GM23338 (cell line): ENCODE measurements around the gene DDX4. TPM values are rescaled to one million over a fixed set of nuclear protein-coding genes. Genes with fewer than 3 reads are reported as not detected.

Source experiments
- ATAC-seq: fragments of 200-7000 bp; cut with Tn5 transposase; 3 replicates; pipeline ENCODE4 v1.9.1; 2020
- DNase-seq: peaks from one replicate; pipeline ENCODE4 v3.0.0-alpha.2; 2015; ENCODE audit warnings: low spot score
- H2AFZ ChIP-seq: fragments of 200-600 bp; sonication (generic); 2 replicates; pipeline ENCODE4 v1.8.0; 2016; ENCODE audit warnings: antibody characterized with exemption, mild to moderate bottlenecking, moderate library complexity
- H3F3A ChIP-seq: fragments of 200-600 bp; sonication (generic); replicated peaks from 2 replicates; pipeline ENCODE4 v1.8.0; 2017; ENCODE audit warnings: antibody characterized with exemption, mixed run types, low read depth
- H3K27ac ChIP-seq: fragments of 200-600 bp; sonication (generic); 2 replicates; pipeline ENCODE4 v1.6.1; 2016; ENCODE audit warnings: low read depth
- H3K27me3 ChIP-seq: fragments of 200-600 bp; sonication (generic); 2 replicates; pipeline ENCODE4 v1.8.0; 2016; ENCODE audit warnings: mild to moderate bottlenecking, mixed run types, moderate library complexity; ENCODE audit not compliant: insufficient read depth
- H3K36me3 ChIP-seq: fragments of 200-600 bp; sonication (generic); 2 replicates; pipeline ENCODE4 v1.8.0; 2016; ENCODE audit warnings: mild to moderate bottlenecking; ENCODE audit not compliant: insufficient read depth
- H3K4me1 ChIP-seq: fragments of 200-600 bp; sonication (generic); 2 replicates; pipeline ENCODE4 v1.8.0; 2016; ENCODE audit warnings: mild to moderate bottlenecking, moderate library complexity; ENCODE audit not compliant: insufficient read depth
- H3K4me2 ChIP-seq: fragments of 200-600 bp; sonication (generic); 2 replicates; pipeline ENCODE4 v1.7.1; 2017; ENCODE audit warnings: mixed run types
- H3K4me3 ChIP-seq: fragments of 200-600 bp; sonication (generic); 2 replicates; pipeline ENCODE4 v1.6.1; 2016; ENCODE audit warnings: mixed run types
- H3K79me2 ChIP-seq: fragments of 200-600 bp; sonication (generic); replicated peaks from 2 replicates; pipeline ENCODE4 v1.8.0; 2017; ENCODE audit warnings: mild to moderate bottlenecking; ENCODE audit not compliant: insufficient read depth
- H3K9me2 ChIP-seq: fragments of 200-600 bp; sonication (generic); 2 replicates; pipeline ENCODE4 v1.8.0; 2017; ENCODE audit not compliant: insufficient read depth
- H4K20me1 ChIP-seq: fragments of 200-600 bp; sonication (generic); replicated peaks from 2 replicates; pipeline ENCODE4 v1.8.0; 2017; ENCODE audit warnings: mild to moderate bottlenecking; ENCODE audit not compliant: insufficient read depth
- H3K27ac Mint-ChIP-seq: 2 replicates; pipeline ENCODE4 v1.8.0; 2020; ENCODE audit warnings: inconsistent platforms, mild to moderate bottlenecking, moderate library complexity, mixed read lengths
- H3K27me3 Mint-ChIP-seq: 3 replicates; pipeline ENCODE4 v1.8.0; 2022; ENCODE audit warnings: low read depth, mild to moderate bottlenecking, moderate library complexity, mixed read lengths, inconsistent platforms; ENCODE audit not compliant: insufficient read depth, poor library complexity
- H3K36me3 Mint-ChIP-seq: 3 replicates; pipeline ENCODE4 v1.8.0; 2021; ENCODE audit warnings: low read depth, mild to moderate bottlenecking, inconsistent platforms, moderate library complexity, mixed read lengths
- H3K4me1 Mint-ChIP-seq: 3 replicates; pipeline ENCODE4 v1.8.0; 2020; ENCODE audit warnings: mild to moderate bottlenecking, inconsistent platforms, mixed read lengths
- H3K4me3 Mint-ChIP-seq: 3 replicates; pipeline ENCODE4 v1.8.0; 2021; ENCODE audit warnings: moderate library complexity, mild to moderate bottlenecking, inconsistent platforms, mixed read lengths
- H3K9me3 Mint-ChIP-seq: 3 replicates; pipeline ENCODE4 v1.8.0; 2020; ENCODE audit warnings: moderate library complexity, mild to moderate bottlenecking, inconsistent platforms, mixed read lengths
- CREB1 ChIP-seq: fragments of 250-450 bp; sonication (Bioruptor Pico); IDR thresholded peaks from 2 replicates; pipeline ENCODE4 v1.5.0; 2020; ENCODE audit warnings: low read depth, mild to moderate bottlenecking, moderate library complexity
- EZH2 ChIP-seq: fragments of 200-600 bp; sonication (generic); IDR thresholded peaks from one replicate; pipeline ENCODE4 v1.8.0; 2017; ENCODE audit warnings: antibody characterized with exemption, mild to moderate bottlenecking, low read depth; ENCODE audit not compliant: unreplicated experiment
- EZH2phosphoT487 ChIP-seq: fragments of 200-600 bp; sonication (generic); IDR thresholded peaks from one replicate; pipeline ENCODE4 v1.8.1; 2018; ENCODE audit warnings: antibody characterized with exemption; ENCODE audit not compliant: unreplicated experiment
- JUNB ChIP-seq: IDR thresholded peaks from one replicate; pipeline ENCODE4 v1.6.1; 2016; ENCODE audit warnings: antibody characterized with exemption; ENCODE audit not compliant: unreplicated experiment
- NANOG ChIP-seq: IDR thresholded peaks from 2 replicates; pipeline ENCODE4 v1.6.1; 2016; ENCODE audit warnings: antibody characterized with exemption, borderline replicate concordance
- POLR2AphosphoS5 ChIP-seq: IDR thresholded peaks from 2 replicates; pipeline ENCODE4 v1.6.1; 2016; ENCODE audit warnings: antibody characterized with exemption, low read depth
- REST ChIP-seq: IDR thresholded peaks from one replicate; pipeline ENCODE4 v1.6.1; 2018; ENCODE audit warnings: antibody characterized with exemption; ENCODE audit not compliant: unreplicated experiment
- STAT1 ChIP-seq: IDR thresholded peaks from one replicate; pipeline ENCODE4 v1.6.1; 2016; ENCODE audit warnings: antibody characterized with exemption; ENCODE audit not compliant: unreplicated experiment
- ZNF114 ChIP-seq: fragments of 250-450 bp; sonication (Bioruptor Pico); IDR thresholded peaks from 2 replicates; pipeline ENCODE4 v1.5.0; 2020; ENCODE audit warnings: mild to moderate bottlenecking, moderate library complexity
- ZNF331 ChIP-seq: fragments of 250-450 bp; sonication (Bioruptor Pico); IDR thresholded peaks from 2 replicates; pipeline ENCODE4 v1.5.0; 2020; ENCODE audit warnings: low read depth, mild to moderate bottlenecking, moderate library complexity
- polyA plus RNA-seq: library from polyadenylated mRNA; unstranded; fragments of >200 nt; fragmentation: Nextera tagmentation; extraction: Ambion mirVana; gene quantifications from 2 replicates; pipeline ENCODE4 v1.2.1, GENCODE V29; 2016
- total RNA-seq: library from RNA; depleted of rRNA; stranded (reverse); fragments of >200 nt; shearing (Covaris generic); gene quantifications from 2 replicates; pipeline ENCODE4 v1.2.3, GENCODE V29; 2014
- TF ChIP-seq, protein P1 (sequence below): IDR thresholded peaks from 2 replicates; pipeline ENCODE4 v1.6.1; 2016; ENCODE audit warnings: antibody characterized with exemption
- TF ChIP-seq, protein P2 (sequence below): fragments of 250-450 bp; sonication (Bioruptor Pico); IDR thresholded peaks from 2 replicates; pipeline ENCODE4 v1.5.0; 2020; ENCODE audit warnings: mild to moderate bottlenecking, moderate library complexity
- TF ChIP-seq, protein P3 (sequence below), 2 experiments: fragments of 200-600 bp in 1 of 2; sonication (generic) in 1 of 2; conservative IDR thresholded peaks; 2 replicates each; pipeline versions ENCODE4 v1.5.1 to v1.6.1; 2016 to 2017; ENCODE audit warnings: antibody characterized with exemption in 2 of 2, low read depth in 2 of 2, mild to moderate bottlenecking in 2 of 2, moderate library complexity in 1 of 2

The DDX4 gene
- total and polyA plus RNA-seq, 2 experiments from 2014 or later = 0.83 TPM; not detected in 1

DNA sequence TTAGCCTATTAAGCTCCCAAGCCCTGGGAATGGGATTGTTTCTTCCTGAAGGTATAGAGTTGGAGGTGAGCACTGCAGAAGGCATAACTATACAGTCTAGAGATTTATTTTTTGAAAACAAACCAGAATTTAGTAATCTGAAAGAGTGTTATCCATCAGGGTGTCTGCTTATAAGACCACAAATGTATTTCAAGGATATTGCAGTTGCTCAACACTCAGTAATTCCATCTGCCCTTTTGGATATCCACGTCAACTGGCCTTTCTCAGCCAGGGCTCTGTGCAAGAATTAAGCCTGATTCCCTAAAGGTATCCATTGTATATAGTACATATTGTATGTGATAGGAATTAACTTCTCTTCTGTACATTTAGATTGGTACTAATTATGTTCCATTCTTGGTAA, 98.3 kb downstream of the DDX4 start:
- Histone ChIP-seq H3K27ac (no peak overlapping the region), H2AFZ (no peak overlapping the region), H3F3A (no peaks in the 10 kb centered on the region), H3K4me1 (no peaks in the 10 kb centered on the region), H3K27me3 (no peaks in the 10 kb centered on the region), H4K20me1 (no peaks in the 10 kb centered on the region), H3K79me2 (no peaks in the 10 kb centered on the region), H3K4me2 (no peak overlapping the region), H3K9me2 (0 out of 2 replicates have a peak, but pooled peaks cover 2% of the 10 kb centered on the region), H3K4me3 (no peak overlapping the region), H3K36me3 (no peaks in the 10 kb centered on the region)
- H3K9me3 Mint-ChIP-seq = no peaks in the 10 kb centered on the region
- H3K36me3 Mint-ChIP-seq = no peaks in the 10 kb centered on the region
- H3K4me1 Mint-ChIP-seq = no peaks in the 10 kb centered on the region
- TF ChIP-seq CREB1 (CRISPR knock-in tag) = no peak
- no peak for TF ChIP-seq ZNF114 (CRISPR knock-in tag)
- TF ChIP-seq EZH2 = no peak
- TF ChIP-seq, protein P1, sequence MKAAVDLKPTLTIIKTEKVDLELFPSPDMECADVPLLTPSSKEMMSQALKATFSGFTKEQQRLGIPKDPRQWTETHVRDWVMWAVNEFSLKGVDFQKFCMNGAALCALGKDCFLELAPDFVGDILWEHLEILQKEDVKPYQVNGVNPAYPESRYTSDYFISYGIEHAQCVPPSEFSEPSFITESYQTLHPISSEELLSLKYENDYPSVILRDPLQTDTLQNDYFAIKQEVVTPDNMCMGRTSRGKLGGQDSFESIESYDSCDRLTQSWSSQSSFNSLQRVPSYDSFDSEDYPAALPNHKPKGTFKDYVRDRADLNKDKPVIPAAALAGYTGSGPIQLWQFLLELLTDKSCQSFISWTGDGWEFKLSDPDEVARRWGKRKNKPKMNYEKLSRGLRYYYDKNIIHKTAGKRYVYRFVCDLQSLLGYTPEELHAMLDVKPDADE = no peak
- no peak for TF ChIP-seq REST
- no peak for TF ChIP-seq JUNB
- no peak for TF ChIP-seq ZNF331 (CRISPR knock-in tag)
- TF ChIP-seq POLR2AphosphoS5 = no peak
- TF ChIP-seq NANOG = no peak
- TF ChIP-seq, protein P2, sequence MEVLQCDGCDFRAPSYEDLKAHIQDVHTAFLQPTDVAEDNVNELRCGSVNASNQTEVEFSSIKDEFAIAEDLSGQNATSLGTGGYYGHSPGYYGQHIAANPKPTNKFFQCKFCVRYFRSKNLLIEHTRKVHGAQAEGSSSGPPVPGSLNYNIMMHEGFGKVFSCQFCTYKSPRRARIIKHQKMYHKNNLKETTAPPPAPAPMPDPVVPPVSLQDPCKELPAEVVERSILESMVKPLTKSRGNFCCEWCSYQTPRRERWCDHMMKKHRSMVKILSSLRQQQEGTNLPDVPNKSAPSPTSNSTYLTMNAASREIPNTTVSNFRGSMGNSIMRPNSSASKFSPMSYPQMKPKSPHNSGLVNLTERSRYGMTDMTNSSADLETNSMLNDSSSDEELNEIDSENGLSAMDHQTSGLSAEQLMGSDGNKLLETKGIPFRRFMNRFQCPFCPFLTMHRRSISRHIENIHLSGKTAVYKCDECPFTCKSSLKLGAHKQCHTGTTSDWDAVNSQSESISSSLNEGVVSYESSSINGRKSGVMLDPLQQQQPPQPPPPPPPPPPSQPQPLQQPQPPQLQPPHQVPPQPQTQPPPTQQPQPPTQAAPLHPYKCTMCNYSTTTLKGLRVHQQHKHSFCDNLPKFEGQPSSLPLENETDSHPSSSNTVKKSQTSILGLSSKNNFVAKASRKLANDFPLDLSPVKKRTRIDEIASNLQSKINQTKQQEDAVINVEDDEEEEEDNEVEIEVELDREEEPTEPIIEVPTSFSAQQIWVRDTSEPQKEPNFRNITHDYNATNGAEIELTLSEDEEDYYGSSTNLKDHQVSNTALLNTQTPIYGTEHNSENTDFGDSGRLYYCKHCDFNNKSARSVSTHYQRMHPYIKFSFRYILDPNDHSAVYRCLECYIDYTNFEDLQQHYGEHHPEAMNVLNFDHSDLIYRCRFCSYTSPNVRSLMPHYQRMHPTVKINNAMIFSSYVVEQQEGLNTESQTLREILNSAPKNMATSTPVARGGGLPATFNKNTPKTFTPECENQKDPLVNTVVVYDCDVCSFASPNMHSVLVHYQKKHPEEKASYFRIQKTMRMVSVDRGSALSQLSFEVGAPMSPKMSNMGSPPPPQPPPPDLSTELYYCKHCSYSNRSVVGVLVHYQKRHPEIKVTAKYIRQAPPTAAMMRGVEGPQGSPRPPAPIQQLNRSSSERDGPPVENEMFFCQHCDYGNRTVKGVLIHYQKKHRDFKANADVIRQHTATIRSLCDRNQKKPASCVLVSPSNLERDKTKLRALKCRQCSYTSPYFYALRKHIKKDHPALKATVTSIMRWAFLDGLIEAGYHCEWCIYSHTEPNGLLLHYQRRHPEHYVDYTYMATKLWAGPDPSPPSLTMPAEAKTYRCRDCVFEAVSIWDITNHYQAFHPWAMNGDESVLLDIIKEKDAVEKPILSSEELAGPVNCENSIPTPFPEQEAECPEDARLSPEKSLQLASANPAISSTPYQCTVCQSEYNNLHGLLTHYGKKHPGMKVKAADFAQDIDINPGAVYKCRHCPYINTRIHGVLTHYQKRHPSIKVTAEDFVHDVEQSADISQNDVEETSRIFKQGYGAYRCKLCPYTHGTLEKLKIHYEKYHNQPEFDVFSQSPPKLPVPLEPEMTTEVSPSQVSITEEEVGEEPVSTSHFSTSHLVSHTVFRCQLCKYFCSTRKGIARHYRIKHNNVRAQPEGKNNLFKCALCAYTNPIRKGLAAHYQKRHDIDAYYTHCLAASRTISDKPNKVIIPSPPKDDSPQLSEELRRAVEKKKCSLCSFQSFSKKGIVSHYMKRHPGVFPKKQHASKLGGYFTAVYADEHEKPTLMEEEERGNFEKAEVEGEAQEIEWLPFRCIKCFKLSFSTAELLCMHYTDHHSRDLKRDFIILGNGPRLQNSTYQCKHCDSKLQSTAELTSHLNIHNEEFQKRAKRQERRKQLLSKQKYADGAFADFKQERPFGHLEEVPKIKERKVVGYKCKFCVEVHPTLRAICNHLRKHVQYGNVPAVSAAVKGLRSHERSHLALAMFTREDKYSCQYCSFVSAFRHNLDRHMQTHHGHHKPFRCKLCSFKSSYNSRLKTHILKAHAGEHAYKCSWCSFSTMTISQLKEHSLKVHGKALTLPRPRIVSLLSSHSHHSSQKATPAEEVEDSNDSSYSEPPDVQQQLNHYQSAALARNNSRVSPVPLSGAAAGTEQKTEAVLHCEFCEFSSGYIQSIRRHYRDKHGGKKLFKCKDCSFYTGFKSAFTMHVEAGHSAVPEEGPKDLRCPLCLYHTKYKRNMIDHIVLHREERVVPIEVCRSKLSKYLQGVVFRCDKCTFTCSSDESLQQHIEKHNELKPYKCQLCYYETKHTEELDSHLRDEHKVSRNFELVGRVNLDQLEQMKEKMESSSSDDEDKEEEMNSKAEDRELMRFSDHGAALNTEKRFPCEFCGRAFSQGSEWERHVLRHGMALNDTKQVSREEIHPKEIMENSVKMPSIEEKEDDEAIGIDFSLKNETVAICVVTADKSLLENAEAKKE (CRISPR knock-in tag) = no peak
- TF ChIP-seq STAT1 = no peak
- TF ChIP-seq, protein P3, sequence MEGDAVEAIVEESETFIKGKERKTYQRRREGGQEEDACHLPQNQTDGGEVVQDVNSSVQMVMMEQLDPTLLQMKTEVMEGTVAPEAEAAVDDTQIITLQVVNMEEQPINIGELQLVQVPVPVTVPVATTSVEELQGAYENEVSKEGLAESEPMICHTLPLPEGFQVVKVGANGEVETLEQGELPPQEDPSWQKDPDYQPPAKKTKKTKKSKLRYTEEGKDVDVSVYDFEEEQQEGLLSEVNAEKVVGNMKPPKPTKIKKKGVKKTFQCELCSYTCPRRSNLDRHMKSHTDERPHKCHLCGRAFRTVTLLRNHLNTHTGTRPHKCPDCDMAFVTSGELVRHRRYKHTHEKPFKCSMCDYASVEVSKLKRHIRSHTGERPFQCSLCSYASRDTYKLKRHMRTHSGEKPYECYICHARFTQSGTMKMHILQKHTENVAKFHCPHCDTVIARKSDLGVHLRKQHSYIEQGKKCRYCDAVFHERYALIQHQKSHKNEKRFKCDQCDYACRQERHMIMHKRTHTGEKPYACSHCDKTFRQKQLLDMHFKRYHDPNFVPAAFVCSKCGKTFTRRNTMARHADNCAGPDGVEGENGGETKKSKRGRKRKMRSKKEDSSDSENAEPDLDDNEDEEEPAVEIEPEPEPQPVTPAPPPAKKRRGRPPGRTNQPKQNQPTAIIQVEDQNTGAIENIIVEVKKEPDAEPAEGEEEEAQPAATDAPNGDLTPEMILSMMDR (conservative IDR thresholded peaks at IDR 0.05; ENCODE audit: low read depth in 2 of 2) = no peak
- no peak for TF ChIP-seq EZH2phosphoT487
- no peak overlapping the region for H3K27ac Mint-ChIP-seq
- H3K4me3 Mint-ChIP-seq = no peak overlapping the region
- no peak for DNase-seq
- H3K27me3 Mint-ChIP-seq = peaks cover 2% of the 10 kb centered on the region
- no peak for ATAC-seq
